ENCODE data around the gene DNAJC7.

The DNAJC7 gene

DNA sequence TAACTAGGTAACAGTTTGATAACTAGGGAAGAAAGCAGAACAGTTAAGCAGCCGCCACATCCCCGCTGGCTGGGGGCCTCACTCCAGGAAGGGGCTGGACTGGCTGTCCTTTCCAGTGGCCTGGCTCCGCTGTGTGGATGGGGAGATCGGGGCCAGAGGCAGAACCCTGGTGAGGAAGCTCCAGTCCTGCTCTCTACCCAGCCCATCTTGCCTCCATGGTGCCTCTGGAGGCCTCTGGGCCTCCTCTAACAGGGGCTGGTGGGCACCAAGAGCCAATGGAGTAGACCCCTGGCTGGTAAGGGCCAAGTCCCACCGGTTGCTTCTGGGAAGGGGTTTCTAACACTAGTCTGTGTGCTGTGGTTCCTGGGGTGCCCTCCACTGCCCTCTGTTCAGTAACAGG, 42.6 kb downstream of the DNAJC7 start:
- no peak for DNase-seq

DNA sequence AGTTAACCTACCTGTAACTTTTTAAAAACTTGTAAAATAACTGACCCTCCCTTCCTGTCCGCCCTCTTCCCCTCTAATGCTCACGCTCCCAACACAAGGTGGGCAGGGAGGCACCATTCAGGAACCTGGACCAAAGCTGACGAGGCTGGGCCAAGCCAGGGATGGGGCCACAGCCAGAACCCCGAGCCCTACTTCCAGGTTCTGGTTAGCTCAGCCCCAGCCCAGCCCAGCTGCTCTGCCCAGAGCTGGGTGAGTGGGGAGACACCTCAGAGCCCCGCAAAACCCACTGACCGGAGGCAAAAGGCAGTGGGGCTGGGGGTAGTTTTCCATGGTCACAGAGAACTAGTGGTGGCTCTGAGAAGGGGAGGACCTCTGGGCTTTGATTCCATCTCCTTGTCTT, 43.2 kb downstream of the DNAJC7 start:
- DNase-seq: no peak

DNA sequence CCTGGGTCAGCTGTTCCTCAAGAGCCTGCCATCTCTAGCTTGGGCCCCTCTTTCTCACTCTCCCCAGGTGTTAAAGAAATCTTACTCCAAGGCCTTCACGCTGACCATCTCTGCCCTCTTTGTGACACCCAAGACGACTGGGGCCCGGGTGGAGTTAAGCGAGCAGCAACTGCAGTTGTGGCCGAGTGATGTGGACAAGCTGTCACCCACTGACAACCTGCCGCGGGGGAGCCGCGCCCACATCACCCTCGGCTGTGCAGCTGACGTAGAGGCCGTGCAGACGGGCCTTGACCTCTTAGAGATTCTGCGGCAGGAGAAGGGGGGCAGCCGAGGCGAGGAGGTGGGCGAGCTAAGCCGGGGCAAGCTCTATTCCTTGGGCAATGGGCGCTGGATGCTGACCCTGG, 43.8 kb downstream of the DNAJC7 start:
- no peak for DNase-seq

DNA sequence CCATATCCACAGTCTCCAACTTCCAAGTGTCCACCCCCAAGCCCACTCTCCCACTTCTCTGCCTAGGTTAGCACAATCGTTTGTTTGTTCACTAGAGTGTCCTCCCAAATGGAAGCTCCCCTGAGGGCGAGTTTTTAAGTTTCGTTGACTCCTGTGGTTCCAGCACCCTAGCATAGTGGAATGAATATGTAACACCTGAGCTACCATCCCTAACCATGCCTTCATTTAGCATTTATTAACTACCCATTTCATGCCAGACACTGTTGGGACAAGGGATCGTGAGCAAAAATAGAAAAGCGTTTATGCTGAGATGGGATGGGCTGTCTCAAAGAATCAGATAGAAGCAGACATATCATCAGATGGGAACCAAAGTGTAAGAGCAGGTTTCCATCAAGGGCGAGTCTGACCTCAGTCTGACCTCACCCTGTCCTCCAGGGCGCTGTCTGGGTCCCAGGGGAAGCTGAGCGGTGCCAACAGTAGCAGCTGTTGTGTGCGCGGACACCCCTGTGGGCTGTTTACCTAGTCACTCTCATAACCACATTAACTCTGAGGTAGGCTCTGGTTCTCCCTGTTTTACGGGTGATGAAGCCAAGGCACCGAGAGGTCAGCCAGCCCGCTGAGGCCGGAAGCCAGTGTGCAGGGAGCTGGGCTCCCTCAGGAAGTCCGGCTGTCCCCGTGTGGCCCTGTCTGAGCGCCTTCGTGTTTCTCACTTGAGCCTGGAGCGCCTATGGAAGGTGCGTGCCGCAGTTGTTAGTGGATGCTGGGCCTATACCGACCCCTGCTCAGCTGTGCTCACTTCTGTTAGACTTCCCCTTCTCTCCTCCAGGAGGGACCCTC, 44.5 kb downstream of the DNAJC7 start:
- DNase-seq: no peak

DNA sequence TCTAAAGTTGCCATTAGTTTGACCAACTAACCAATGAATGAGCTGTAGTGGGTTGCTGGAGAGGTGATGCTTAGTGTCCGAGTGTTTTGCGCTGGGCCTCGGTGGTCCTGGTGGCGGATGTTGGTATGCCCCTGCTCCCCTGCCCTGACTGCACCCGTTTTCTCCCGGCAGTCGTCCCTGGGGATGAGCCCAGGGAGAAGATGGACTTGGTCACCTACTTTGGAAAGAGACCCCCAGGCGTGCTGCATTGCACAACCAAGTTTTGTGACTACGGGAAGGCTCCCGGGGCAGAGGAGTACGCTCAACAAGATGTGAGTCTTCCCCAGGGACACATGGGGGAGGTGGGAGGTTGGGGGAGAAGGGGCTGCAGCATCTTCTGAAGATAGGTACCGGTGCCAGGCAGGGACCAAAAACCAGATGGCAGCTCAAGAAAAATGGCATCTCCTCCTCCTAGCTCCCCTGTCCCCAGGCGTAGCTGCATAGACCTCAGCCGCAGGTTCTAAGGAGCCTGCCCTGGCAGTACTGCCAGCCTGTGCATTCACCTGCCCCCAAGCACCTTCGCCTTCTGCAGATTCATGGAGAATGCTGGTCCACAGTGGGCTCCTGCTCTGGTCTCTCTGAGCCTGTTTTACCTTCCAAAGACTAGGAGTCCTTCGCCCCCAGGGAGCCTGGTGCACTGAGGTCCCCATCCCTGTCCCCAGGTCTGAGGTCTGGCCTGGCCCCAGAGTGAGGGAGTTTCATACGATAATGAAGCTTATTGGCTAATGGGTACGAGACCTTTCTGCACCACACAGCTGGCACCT, 45.3 kb downstream of the DNAJC7 start:
- DNase-seq: no peak

DNA sequence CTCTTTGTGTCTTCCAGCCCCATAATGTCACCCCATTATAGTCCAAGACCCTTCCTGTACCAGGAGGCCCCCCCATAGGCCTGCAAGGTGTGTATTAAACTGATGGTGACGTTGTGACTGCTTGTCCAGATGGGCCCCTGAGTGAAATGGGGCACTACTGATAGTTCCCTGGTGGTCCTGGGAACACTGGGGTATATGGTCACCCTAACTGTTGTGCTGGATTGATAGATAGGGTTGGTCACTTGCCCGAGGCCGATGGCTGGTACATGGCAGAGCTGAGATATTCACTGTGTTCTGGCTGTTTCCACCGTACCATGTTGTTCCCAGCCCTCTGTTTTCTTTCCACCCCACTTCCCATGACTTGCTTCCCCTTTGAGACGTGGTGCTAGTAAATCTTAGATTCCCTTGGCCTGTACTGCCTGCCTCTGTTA, 46.3 kb downstream of the DNAJC7 start:
- no peak for DNase-seq

DNA sequence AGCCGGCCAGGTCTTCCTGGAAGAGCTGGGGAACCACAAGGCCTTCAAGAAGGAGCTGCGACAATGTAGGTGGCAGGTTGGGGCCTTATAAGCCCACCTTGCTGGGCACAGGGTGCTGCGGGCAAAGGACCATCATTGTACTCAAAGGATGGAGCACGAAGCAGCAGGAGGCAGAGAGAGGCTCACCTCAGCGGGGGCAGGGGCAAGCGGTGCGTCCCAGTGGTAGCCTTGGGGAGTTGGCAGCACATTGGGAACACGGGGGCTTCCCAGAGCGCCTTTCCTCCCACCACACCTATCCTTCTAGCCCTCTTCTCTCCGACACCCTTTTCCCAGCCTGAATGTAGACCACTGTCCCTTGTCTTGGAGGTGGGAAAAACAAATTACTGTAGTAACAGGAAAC, 48.6 kb downstream of the DNAJC7 start:
- DNase-seq: no peak

DNA sequence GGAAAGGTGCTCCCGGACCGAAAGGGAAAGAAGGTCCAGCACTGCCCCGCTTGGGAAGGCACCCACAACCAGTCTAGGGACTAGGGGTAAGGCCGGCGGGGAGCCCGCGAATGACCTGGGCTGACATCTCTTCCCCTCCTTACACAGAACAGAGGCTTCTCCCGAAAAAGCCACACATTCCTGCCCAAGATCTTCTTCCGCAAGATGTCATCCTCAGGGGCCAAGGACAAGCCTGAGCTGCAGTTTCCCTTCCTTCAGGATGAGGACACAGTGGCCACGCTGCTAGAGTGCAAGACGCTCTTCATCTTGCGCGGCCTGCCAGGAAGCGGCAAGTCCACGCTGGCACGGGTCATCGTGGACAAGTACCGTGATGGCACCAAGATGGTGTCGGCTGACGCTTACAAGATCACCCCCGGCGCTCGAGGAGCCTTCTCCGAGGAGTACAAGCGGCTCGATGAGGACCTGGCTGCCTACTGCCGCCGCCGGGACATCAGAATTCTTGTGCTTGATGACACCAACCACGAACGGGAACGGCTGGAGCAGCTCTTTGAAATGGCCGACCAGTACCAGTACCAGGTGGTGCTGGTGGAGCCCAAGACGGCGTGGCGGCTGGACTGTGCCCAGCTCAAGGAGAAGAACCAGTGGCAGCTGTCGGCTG, 49.2 kb downstream of the DNAJC7 start:
- DNase-seq: no peak

DNA sequence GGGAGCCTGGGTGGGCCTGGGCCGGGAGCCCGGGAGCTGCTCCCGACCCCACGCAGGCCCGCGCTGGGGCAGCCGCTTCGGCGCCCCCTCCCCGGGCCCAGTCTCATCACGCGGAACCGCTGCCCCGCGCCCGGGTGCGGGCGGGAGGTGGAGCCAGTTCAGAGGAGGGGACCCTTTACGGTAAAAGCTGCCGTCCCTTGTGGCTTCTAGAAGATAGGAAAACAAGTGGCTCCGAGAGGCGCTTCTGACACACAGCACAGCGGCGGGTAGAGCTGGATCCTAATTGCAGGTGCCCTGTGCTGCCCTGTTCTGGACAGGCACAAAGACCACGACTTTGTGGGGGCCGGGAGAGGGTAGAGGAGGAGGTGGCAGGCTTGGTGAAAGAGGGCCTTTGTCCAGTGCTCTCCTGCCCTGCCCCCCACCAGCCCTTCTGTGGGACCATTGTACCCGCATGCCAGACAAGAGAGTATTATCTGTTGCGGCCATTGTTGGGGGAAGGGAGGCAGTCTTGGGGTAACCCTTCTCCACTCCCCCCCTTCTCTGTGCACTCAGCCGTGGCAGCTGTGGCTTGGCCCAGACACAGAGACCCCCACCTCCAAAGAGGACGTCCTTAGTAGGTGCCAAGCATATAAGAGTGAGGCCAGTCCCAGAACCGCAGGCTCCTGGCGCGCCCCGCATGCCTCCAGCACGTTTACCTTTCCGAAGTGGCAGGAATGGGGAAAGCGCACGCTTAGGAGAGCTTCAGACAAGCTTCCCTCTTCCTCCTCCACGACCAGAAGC, 49.9 kb downstream of the DNAJC7 start:
- no peak for DNase-seq

DNA sequence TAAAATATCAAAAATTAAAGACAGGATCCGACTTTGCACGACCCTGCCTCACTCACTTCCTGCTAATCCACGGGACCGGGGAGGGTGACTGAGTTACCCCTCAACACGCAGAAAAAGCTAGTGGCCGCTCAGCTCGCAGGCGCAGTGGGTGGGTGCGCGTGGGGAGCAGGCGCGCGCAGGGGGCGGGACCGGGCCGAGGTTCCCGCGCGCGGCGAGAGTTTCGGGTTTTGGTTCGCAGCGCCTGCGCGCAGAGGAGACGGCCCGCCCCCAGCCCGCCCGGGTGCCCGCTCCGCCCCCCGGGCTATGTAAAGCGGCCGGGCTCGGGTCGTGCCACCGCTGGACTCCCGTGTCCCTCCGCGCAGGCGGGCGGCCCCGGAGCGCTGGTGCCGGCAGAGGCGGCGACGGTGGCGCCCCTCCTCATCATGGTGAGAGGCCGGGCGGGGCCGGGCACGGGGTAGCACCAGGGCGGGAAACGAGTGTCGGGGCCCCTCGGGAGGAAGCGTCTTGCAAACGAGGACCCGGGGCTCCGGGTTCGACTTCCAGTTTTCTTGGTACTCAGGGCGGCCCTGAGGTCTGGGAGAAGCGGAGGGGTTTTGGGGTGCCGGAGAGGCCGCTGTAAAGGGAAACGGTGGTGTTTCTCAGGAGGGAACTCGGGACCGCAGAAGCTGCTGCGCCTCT, 50.6 kb downstream of the DNAJC7 start, which contains the start of gene CNP:
CNP (plus strand) TSS at position 333 of the 678 bp plus-strand sequence; CDS start at position 423, 90 bp downstream.
- DNase-seq: peak; percentile 92

DNA sequence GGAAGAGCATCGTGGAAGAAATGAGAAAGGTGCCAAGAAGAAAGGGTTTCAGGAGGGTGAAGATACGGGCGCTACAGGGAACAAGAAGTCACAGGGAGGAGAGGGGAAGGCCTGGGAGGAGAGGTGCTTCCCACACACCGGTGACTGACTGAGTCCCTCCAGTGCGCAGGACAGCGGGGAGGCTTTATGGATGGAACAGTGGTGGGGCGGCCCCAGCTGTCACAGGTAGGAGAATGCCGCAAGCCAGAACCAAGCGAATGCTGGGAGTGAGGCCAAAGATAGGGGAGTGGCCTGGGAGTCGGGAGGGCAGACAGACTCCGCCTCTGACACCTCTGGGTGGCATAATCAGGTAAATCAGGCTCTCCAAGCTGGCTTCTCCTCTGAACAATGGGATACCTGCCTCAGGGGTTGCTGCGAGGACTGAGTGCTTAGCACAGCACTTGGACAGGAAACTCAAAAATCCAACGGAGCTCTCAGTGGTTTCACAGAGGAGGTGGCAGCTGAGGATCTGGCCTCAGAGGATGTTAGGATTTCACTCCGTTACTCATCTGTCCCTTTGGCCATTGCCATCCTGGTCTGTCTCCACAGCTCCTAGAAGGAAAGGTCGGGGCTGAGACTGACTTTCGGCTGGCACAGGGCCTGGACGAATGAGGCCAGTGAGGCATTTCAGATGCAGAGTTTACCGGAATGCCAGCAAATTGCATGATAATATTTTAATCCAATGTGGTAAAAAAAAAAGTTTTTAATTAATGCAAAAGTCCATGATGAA, 51.4 kb downstream of the DNAJC7 start:
- DNase-seq: peak; percentile 30

DNA sequence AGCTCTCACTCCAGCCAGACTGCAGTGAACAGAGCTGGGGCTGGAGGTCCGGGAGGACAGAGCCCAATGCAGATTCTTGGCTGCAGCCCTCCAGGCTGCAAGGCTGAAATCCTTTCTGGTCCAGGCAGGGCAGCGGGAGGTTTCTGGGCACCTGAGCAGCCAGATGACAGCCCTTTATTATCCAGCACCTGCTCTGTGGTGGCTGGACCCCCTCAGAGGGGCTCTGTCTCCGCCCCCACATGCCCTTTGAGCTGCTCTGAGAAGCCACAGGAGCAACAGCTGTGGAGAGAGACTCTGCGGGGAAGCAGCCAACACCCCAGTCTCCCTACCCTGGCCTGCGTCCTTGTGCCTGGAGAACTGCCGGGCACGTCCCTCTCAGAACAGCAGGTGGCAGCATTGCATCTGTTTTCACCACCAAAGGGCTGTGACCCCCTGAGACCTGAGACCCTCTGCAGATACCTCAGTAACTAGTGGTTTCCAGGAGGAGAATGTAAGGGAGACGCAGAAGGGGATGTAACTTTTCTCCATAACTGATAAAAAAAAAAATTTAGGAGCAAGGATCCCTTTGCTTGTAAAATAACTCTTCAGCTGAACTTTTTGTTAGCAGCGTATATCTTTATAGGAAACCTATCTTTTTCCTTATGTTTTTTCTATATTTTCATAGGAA, 54.3 kb downstream of the DNAJC7 start:
- peak; percentile 50 for DNase-seq

DNA sequence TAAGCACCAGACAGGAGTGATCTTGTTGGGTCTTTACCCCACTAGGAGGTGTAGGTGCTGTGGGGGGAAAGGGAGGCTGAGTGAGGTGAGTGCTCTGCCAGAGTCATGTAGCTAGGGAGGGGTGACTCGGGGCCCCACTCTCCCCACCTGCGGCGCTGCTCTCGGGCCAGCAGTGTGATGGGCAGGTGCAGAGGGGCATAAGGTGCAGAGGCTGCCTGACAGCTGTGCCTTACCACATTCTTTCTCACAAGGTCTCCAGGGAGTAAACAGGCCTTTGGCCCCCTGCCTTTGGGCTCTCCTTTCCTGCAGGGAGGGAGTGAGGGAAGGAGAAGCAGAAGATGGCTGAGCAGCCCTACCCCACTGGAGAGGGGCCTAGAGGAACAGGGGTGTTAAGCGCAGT, 55.1 kb downstream of the DNAJC7 start:
- no peak for DNase-seq

DNA sequence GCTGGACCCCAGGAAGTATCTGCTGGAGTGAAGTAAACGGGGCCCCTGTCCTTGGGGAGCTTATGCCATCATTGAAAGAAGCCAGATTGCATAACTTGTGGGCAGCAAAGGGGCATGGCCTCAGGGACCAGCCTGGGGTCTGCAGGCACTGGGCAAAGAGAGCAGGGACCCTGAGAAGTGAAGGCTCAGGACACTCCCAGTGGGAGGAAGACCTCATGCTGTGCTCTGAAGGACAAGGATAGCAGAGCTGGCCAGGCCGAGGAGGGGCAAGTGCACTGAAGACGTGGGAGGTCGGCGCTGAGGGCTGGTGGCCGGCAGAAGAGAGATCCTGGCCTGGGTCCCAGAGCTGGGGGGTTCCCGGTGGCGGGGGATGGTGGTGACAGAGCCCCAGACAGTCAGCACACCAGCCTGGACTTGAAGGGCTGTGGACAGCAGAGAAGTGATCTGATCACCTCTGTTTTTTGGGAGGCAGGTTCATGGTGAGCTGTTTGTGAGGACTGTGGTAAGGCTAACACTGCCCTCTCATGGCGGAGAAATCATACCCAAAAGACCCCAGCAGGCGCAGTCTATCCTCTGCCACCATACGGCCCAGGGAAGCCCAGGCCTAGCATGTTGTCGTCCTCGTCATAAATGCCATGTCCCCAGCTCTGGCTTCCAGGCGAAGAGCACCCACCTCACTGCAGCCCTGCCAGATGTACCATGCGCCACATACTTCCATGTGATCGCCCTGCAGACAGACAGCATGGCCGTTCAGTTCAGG, 57.7 kb downstream of the DNAJC7 start:
- peak; percentile 57 for DNase-seq

DNA sequence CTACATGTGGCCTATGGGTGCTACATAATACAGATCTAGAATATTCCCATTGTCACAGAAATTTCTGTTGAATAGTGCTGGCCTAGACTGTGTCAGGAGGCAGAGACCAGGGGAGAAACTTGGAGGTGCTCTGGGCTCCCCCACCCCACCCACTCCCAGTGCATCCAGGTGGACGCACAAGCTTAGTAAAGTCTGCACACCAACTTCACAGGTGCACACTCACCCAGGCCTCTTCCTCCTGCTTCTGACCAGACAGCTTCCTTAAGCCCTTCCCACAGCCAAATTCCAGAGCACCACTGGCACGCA, 58.3 kb downstream of the DNAJC7 start:
- no peak for DNase-seq

DNA sequence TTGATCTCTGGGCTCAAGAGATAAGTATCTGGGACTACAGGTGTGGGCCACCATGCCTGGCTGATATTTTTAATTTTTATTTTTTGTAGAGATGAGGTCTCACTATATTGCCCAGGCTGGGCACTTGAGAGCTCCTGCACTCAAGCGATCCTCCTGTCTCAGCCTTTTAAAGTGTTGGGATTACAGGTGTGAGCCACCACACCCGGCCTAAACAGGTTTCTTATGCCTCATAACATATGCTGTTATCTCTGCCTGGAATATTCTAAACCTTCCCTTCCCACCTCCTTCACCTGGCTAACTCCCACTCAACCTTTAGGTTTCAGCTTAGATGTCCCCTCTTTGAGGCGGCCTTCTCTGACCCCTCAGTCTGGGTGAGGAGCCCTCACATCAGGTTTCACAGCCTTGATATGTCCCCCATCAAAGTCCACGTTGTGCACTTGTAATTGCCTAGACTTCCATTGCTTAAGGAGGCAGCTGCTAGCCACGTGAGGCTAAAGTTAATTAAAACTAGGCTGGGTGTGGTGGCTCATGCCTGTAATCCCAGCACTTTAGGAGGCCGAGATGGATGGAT, 59.3 kb downstream of the DNAJC7 start:
- DNase-seq: no peak

DNA sequence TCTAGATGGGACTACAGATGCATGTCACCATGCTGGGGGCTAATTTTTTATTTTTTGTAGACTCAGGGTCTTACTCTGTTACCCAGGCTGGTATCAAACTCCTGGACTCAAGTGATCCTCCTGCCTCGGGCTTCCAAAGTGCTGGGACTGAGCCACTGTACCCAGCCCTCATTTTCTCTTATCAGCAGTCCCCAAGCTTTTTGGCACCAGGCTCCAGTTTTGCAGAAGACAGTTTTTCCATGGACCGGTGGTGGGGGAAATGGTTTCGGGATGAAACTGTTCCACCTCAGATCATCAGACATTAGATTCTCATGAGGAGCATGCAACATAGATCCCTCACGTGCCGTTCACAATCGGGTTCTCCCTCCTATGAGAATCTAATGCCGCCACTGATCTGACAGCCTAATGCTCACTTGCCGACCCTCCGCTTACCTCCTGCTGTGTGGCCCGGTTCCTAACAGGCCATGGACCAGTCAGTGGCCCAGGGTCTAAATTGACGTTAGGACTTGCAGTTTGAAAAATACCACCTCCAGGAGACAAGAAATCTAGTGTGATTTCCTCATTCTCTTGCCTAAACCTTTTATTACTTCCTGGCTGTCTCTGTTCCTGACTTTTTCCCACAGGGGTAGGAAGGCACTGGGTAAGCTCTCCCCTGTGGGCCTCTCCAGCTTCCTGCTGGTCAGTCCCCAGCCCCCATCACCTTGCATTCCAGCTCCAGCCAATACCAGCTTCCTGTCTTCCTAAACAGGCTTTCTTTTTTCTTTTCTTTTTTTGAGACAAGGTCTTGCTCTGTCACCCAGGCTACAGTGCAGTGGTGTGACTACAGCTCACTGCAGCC, 60.0 kb downstream of the DNAJC7 start:
- peak; percentile 48 for DNase-seq

DNA sequence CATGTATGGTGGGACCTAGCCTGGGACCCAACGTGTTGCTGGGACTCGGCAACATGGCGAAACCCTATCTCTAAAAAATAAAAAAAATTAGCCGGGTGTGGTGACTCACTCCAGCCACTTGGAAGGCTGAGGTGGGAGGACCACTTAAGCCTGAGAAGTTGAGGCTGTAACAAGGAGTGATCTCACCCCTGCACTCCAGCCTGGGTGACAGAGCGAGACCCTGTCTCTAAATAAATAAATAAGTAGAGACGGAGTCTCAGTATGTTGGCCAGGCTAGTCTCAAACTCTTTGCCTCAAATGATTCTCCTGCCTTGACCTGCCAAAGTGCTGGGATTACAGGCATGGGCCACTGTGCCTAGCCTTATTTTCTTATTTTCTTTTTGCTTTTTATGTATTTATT, 60.7 kb downstream of the DNAJC7 start:
- no peak for DNase-seq
